HUES48 (cell line): ENCODE measurements around the gene LRCOL1.

Experiments used
- H3K27ac ChIP-seq: one replicate; pipeline ENCODE4 v1.7.0; 2013; ENCODE audit warnings: low read depth, low read length, inconsistent platforms
- H3K27me3 ChIP-seq: 2 replicates; pipeline ENCODE4 v1.6.1; 2013; ENCODE audit warnings: mild to moderate bottlenecking, low read length; ENCODE audit not compliant: control insufficient read depth, insufficient read depth
- H3K36me3 ChIP-seq: 2 replicates; pipeline ENCODE4 v1.6.1; 2013; ENCODE audit warnings: low read length; ENCODE audit not compliant: control insufficient read depth, insufficient read depth
- H3K4me1 ChIP-seq: 2 replicates; pipeline ENCODE4 v1.6.1; 2013; ENCODE audit warnings: mild to moderate bottlenecking, low read length; ENCODE audit not compliant: control insufficient read depth, insufficient read depth
- H3K4me3 ChIP-seq: 2 replicates; pipeline ENCODE4 v1.5.1; 2013; ENCODE audit warnings: mild to moderate bottlenecking, low read depth, low read length
- H3K9ac ChIP-seq: 2 replicates; pipeline ENCODE4 v1.6.1; 2013; ENCODE audit warnings: mild to moderate bottlenecking, low read depth, low read length, moderate library complexity
- H3K9me3 ChIP-seq: 2 replicates; pipeline ENCODE4 v1.6.1; 2013; ENCODE audit warnings: low read length; ENCODE audit not compliant: control insufficient read depth, insufficient read depth

Gene LRCOL1

GRCh38 chr12:132617135-132617701 lies 6.8 kb upstream of the LRCOL1 start:
- Histone ChIP-seq H3K27ac (no peak overlapping the region), H3K27me3 (peaks cover 74% of the 10 kb centered on the region), H3K4me1 (no peaks in the 10 kb centered on the region), H3K4me3 (no peak overlapping the region), H3K9ac (no peak overlapping the region), H3K36me3 (no peaks in the 10 kb centered on the region), H3K9me3 (peaks cover 12% of the 10 kb centered on the region; the same call in 1 of the 2 replicates)

GRCh38 chr12:132615579-132616038 lies 5.2 kb upstream of the LRCOL1 start:
- Histone ChIP-seq H3K36me3 (no peaks in the 10 kb centered on the region), H3K4me3 (no peak overlapping the region), H3K27ac (no peak overlapping the region), H3K9me3 (peaks cover 18% of the 10 kb centered on the region; the same call in 1 of the 2 replicates), H3K9ac (no peak overlapping the region), H3K4me1 (no peaks in the 10 kb centered on the region), H3K27me3 (peaks cover 88% of the 10 kb centered on the region)

GRCh38 chr12:132614861-132615578 lies 4.6 kb upstream of the LRCOL1 start:
- Histone ChIP-seq H3K9ac (no peak overlapping the region), H3K36me3 (no peaks in the 10 kb centered on the region), H3K4me1 (no peaks in the 10 kb centered on the region), H3K9me3 (peaks cover 18% of the 10 kb centered on the region; the same call in 1 of the 2 replicates), H3K27ac (no peak overlapping the region), H3K27me3 (peaks cover 90% of the 10 kb centered on the region), H3K4me3 (no peak overlapping the region)

GRCh38 chr12:132614029-132614428 lies 3.6 kb upstream of the LRCOL1 start:
- H3K36me3 ChIP-seq = no peaks in the 10 kb centered on the region
- no peak overlapping the region for H3K27ac ChIP-seq
- no peak overlapping the region for H3K4me3 ChIP-seq
- H3K4me1 ChIP-seq = no peaks in the 10 kb centered on the region
- peaks cover 94% of the 10 kb centered on the region for H3K27me3 ChIP-seq
- peaks cover 18% of the 10 kb centered on the region; the same call in 1 of the 2 replicates for H3K9me3 ChIP-seq
- H3K9ac ChIP-seq = no peak overlapping the region

GRCh38 chr12:132611620-132612019 lies 1.2 kb upstream of the LRCOL1 start:
- Histone ChIP-seq H3K4me3 (no peak overlapping the region), H3K27ac (no peak overlapping the region), H3K27me3 (peaks cover 97% of the 10 kb centered on the region)

GRCh38 chr12:132610866-132611602 lies 652 bp upstream of the LRCOL1 start:
- H3K27ac ChIP-seq = no peak overlapping the region
- H3K27me3 ChIP-seq = peaks cover 97% of the 10 kb centered on the region
- H3K36me3 ChIP-seq = no peaks in the 10 kb centered on the region
- peaks cover 10% of the 10 kb centered on the region; the same call in 1 of the 2 replicates for H3K9me3 ChIP-seq
- H3K4me1 ChIP-seq = no peaks in the 10 kb centered on the region
- H3K9ac ChIP-seq = no peak overlapping the region
- H3K4me3 ChIP-seq = no peak overlapping the region

More at GRCh38 chr12:132611620-132612019, 1.2 kb upstream of the LRCOL1 start:
- Histone ChIP-seq H3K4me1 (no peaks in the 10 kb centered on the region), H3K9me3 (peaks cover 12% of the 10 kb centered on the region; the same call in 1 of the 2 replicates), H3K36me3 (no peaks in the 10 kb centered on the region), H3K9ac (no peak overlapping the region)

- Histone ChIP-seq H3K4me3 (no peak overlapping the region), H3K9me3 (peaks cover 6% of the 10 kb centered on the region; the same call in 1 of the 2 replicates), H3K36me3 (no peaks in the 10 kb centered on the region), H3K9ac (no peak overlapping the region), H3K4me1 (no peaks in the 10 kb centered on the region), H3K27ac (no peak overlapping the region), H3K27me3 (peaks cover 94% of the 10 kb centered on the region)
These were observed 1.9 kb downstream of the LRCOL1 start for GRCh38 chr12:132608231-132609171.

- Histone ChIP-seq H3K9ac (no peak overlapping the region), H3K36me3 (no peaks in the 10 kb centered on the region), H3K27ac (no peak overlapping the region), H3K9me3 (peaks cover 2% of the 10 kb centered on the region; the same call in 1 of the 2 replicates), H3K4me1 (peaks cover 6% of the 10 kb centered on the region; the same call in 1 of the 2 replicates), H3K4me3 (no peak overlapping the region), H3K27me3 (peaks cover 95% of the 10 kb centered on the region)
These were observed 3.5 kb downstream of the LRCOL1 start for GRCh38 chr12:132606927-132607326.

GRCh38 chr12:132606466-132606865 lies 3.9 kb downstream of the LRCOL1 start:
- no peak overlapping the region for H3K9ac ChIP-seq
- H3K27me3 ChIP-seq = peaks cover 95% of the 10 kb centered on the region
- H3K36me3 ChIP-seq = no peaks in the 10 kb centered on the region
- no peaks in the 10 kb centered on the region for H3K9me3 ChIP-seq
- H3K4me3 ChIP-seq = no peak overlapping the region
- H3K4me1 ChIP-seq = peaks cover 6% of the 10 kb centered on the region; the same call in 1 of the 2 replicates
- no peak overlapping the region for H3K27ac ChIP-seq

- Histone ChIP-seq H3K36me3 (no peaks in the 10 kb centered on the region), H3K9me3 (no peaks in the 10 kb centered on the region), H3K4me1 (peaks cover 6% of the 10 kb centered on the region; the same call in 1 of the 2 replicates), H3K9ac (no peak overlapping the region), H3K4me3 (no peak overlapping the region), H3K27ac (no peak overlapping the region), H3K27me3 (peaks cover 96% of the 10 kb centered on the region)
These were observed 4.5 kb downstream of the LRCOL1 start for GRCh38 chr12:132605892-132606291.
